ENCODE results near the gene TBXAS1.

TBXAS1 gene

DNA sequence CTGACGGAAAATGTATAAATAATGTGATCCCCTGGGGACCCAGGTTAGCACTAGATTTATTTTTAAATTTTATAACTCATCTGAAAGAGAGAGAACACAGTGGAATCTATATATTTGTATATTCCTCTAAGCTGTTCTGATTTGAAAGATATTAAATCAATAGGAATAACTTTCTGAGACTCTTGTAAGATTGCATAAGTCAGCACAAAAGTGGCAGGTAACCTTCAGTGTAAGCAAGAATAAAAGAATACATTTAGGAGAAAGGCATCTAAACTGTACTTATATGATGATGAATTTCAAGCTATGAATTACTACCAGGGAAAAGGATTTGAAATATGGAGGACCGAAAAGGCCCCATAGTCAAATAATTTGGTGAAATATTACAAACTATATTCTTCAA is 112.8 kb downstream of the TBXAS1 start:
- DNase-seq (ENCODE audit: low spot score): no peak
- TF ChIP-seq, protein P1, sequence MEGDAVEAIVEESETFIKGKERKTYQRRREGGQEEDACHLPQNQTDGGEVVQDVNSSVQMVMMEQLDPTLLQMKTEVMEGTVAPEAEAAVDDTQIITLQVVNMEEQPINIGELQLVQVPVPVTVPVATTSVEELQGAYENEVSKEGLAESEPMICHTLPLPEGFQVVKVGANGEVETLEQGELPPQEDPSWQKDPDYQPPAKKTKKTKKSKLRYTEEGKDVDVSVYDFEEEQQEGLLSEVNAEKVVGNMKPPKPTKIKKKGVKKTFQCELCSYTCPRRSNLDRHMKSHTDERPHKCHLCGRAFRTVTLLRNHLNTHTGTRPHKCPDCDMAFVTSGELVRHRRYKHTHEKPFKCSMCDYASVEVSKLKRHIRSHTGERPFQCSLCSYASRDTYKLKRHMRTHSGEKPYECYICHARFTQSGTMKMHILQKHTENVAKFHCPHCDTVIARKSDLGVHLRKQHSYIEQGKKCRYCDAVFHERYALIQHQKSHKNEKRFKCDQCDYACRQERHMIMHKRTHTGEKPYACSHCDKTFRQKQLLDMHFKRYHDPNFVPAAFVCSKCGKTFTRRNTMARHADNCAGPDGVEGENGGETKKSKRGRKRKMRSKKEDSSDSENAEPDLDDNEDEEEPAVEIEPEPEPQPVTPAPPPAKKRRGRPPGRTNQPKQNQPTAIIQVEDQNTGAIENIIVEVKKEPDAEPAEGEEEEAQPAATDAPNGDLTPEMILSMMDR (IDR thresholded peaks at IDR 0.05; ENCODE audit: extremely low read depth, insufficient read depth, missing control alignments): no peak

DNA sequence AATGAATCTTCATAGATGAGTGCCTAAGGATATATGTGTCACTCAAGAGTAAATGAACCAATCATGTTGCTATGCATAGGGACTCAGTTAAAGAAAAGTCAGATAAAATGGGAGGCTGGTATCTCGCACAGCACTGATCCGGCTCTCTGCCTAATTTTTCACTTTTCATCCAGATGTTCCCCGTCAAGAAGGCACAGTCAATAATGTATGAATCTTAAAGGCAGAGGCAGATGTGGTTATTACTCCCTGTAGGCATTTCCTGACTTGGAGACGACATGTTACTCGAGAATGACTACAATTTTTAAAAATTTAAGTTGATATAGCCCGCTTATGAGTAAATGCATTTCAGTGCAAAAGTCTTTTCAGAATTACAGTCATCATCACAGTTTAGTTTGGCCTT is 113.6 kb downstream of the TBXAS1 start:
- in situ Hi-C loops (cut with MboI; ENCODE audit: low pct_unique_long_range_greater_than_20kb, low sequenced_read_pairs, unreplicated experiment): no loop called here
- TF ChIP-seq, protein P1 (IDR thresholded peaks at IDR 0.05; ENCODE audit: extremely low read depth, insufficient read depth, missing control alignments): no peak
- DNase-seq (ENCODE audit: low spot score): no peak

More for the DNA sequence above, 112.8 kb downstream of the TBXAS1 start:
- in situ Hi-C loops (cut with MboI; ENCODE audit: low pct_unique_long_range_greater_than_20kb, low sequenced_read_pairs, unreplicated experiment): no loop called here

DNA sequence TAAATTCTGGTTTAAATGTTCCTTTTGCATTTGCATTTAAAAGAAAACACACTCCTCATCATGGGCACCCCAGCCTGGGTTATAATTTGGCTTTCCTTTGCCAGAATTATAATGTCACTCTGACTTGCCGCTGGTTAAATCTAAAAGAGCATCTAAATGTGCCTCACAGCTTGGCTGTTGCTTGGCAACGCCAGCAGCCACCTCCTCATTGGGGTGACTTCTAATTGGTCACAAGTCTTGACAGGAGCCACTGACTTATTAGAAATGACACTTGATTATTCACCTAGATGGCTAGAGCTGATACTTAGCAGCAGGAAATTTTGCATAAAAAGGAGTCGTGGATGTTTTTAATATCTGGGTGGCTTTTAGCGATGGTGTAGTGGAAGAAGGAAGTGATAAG is 114.3 kb downstream of the TBXAS1 start:
- no peak for DNase-seq (ENCODE audit: low spot score)
- TF ChIP-seq, protein P1 (IDR thresholded peaks at IDR 0.05; ENCODE audit: extremely low read depth, insufficient read depth, missing control alignments): no peak
- in situ Hi-C loops (cut with MboI; ENCODE audit: low pct_unique_long_range_greater_than_20kb, low sequenced_read_pairs, unreplicated experiment): no loop called here

DNA sequence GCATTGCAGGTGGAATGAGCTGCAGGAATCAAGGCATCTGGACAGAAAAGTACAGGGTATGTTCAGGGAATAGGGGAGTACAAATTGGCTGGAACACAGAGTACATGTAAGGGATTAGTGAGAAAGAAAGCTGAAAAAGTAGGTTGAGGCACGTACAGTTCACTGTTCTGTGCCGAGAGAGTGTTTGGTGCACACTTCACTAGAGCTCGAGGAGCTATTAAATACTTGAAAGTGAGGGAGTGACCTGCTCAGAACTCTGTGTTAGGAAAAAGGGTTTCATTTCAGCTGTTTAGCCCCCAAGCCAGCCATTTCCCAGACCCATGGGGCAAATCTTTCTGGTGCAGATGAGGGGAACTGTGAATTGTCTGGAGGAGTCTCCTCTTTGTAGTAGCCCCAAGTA is 115.2 kb downstream of the TBXAS1 start:
- in situ Hi-C loops (cut with MboI; ENCODE audit: low pct_unique_long_range_greater_than_20kb, low sequenced_read_pairs, unreplicated experiment): no loop called here

DNA sequence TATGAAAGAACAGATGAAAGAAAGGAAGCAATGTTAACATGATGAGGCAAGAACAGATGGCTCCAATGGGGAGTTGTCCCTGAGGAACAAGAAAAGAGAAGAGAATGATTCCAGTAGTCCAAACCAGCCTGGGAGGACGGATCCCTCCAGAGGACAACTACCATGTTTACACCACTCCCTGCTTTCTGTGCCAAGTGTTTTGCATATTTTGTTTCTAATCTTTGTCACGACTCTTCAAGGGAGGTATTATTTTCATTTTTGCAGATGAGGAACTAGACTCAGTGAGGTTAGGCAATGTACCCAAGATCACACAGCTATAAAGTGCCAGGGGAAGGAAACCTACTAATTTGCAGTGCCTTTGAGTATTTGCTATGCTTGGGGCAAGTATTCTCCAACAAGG is 117.5 kb downstream of the TBXAS1 start:
- TF ChIP-seq, protein P1 (IDR thresholded peaks at IDR 0.05; ENCODE audit: extremely low read depth, insufficient read depth, missing control alignments): no peak
- in situ Hi-C loops (cut with MboI; ENCODE audit: low pct_unique_long_range_greater_than_20kb, low sequenced_read_pairs, unreplicated experiment): no loop called here
- no peak for DNase-seq (ENCODE audit: low spot score)

More for the DNA sequence above, 115.2 kb downstream of the TBXAS1 start:
- TF ChIP-seq, protein P1 (IDR thresholded peaks at IDR 0.05; ENCODE audit: extremely low read depth, insufficient read depth, missing control alignments): no peak
- no peak for DNase-seq (ENCODE audit: low spot score)

DNA sequence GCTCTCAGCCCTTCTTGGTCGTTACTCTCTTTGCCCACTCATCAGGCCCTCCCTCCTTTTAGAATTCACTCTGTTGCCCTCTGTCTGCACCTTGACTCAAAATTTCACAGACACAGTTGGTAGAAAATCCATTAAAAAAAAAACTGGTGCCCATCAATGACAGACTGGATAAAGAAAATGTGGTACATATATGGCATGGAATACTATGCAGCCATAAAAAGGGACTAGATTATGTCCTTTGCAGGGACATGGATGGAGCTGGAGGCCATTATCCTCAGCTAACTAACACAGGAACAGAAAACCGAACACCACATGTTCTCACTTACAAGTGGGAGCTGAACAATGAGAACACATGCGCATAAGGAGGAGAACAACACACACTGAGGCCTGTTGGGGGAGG is 118.0 kb downstream of the TBXAS1 start:
- TF ChIP-seq, protein P1 (IDR thresholded peaks at IDR 0.05; ENCODE audit: extremely low read depth, insufficient read depth, missing control alignments): no peak
- no peak for DNase-seq (ENCODE audit: low spot score)
- in situ Hi-C loops (cut with MboI; ENCODE audit: low pct_unique_long_range_greater_than_20kb, low sequenced_read_pairs, unreplicated experiment): no loop called here

DNA sequence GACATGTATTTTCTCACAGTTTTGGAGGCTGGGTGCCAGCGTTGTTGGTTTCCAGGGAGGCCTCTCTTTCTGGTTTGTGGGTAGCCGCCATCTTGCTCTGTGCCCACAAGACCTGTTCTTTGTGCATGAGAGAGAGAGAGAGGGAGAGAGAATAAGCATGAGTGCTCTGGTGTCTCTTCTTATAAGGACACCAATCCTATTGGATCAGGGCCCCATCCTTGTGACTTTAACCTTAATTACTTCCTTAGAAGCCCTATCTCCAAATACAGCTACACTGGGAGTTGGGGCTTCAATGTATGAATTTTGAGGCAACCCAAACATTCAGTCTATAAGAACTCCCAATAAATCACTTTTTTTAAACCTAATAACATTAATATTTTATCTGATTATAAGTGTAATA is 119.1 kb downstream of the TBXAS1 start:
- TF ChIP-seq, protein P1 (IDR thresholded peaks at IDR 0.05; ENCODE audit: extremely low read depth, insufficient read depth, missing control alignments): no peak
- in situ Hi-C loops (cut with MboI; ENCODE audit: low pct_unique_long_range_greater_than_20kb, low sequenced_read_pairs, unreplicated experiment): no loop called here
- DNase-seq (ENCODE audit: low spot score): no peak

All from GM13977 (cell line).